HG02610 (cell line): ENCODE results near the gene MAT2B.
"Not testable (repeated sequence)": the region's sequence is repeated elsewhere in the genome, so short reads cannot be mapped to it uniquely, and the experiment has no call there.

Experiments used
- ATAC-seq: cut with Tn5 transposase; IDR thresholded peaks from one replicate; pipeline ENCODE4 v1.9.1; 2021; ENCODE audit warnings: mild to moderate bottlenecking, moderate library complexity; ENCODE audit not compliant: unreplicated experiment

Gene MAT2B

DNA sequence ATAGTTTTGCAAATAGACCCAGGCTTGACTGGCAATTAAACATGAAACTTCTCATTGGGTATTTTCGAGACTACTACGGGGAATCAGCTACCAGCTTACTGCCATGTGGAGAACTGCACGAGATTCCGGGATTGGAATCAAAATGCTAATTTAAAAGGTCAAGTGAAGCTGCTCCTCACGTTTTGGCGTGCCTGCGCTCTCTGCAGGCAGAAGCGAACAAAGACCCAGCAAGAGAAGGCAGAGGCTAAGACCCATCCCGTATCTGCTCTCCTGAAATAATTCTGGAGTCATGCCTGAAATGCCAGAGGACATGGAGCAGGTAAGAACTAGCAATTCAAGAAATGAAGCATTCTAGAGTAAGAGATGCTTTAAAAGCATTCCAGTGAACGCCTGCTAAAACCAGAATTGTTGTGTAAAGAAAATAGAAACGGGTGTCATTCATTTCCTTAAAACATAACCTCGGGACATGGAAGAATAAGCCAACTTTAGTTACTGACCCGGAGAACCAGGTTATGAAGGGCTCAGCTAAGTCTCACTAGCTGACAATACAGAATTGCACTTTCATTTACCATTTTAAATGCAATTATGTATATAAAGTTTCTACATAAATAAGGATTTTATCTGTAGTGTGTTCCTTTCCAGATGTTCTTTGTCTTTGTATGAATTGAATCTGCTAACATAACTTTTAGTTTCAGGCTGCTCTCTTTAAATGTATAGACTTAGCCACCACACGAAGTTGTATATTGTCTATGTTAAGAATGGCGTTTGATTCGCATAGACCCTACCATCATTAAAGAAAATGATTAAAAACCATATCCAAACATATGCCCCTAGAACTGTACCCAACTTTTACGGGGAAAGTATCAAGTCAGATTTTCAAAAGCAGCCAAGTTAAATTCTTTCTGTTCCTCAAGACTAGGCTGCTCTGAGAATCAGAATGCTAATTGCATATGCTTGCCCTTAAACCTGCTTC, 2.0 kb upstream of the MAT2B start:
- no peak for ATAC-seq

DNA sequence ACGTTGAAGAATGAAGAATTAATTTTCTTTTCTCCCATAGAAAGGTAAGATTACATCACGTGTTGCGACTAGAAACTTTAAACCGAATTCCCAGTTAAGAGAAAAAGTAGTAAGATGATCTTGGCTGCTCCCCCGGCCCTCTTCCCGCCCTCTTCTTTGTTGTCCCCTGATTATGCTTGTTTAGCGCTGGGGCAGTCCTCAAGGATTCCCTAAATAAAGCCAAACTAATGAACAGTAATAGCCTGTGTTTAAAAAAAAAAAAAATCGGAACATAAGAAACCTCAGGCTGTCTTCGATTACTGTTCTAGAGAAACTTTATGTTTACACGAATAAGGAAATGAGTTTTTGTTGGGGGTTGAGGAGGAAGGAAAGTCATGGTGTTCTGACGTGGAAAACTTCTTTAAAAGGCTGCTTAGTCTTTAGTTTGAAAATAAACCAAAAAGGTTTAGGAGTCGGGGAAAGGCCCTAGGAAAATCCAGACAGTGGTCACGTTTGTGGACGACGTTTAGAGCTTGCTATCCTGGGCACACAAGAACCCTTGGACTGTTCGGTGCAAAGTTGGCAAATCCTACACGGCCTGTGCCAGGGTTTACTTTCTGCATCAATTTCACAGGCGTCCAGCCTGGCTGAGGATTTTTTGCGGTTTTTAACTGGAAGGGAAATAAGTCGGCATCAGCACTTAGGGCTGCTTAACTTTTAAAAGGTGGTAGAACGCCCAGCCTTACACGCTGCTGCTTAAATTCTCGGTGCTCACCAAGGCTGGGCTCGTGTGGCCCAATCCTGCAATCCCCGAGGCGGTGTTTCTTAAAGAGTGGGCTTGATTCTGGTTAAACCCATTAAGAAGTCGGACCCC, 1.1 kb upstream of the MAT2B start:
- ATAC-seq = no peak

- no peak for ATAC-seq
These were observed 411 bp upstream of the MAT2B start for GRCh38 chr5:163505049-163505367.

DNA sequence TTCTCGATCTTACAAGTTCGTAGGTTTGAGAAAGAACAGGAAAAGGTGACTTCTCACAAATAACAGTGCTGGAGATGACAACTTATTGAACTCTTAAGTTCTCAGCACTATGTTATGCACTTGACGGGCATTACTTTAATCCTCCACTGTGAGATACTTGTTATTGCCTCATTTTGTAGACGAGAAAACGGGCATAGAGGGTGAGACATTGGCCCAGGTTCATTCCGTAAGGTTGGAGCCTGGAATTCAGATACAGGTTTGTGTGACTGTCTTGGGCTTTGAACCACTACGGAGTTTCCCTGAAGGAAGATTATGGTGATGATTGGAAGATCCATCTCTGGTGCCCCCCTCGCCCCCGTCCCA, 657 bp downstream of the MAT2B start:
- ATAC-seq = no peak

- ATAC-seq = no peak
These were observed 1.3 kb downstream of the MAT2B start for GRCh38 chr5:163506726-163507125.

DNA sequence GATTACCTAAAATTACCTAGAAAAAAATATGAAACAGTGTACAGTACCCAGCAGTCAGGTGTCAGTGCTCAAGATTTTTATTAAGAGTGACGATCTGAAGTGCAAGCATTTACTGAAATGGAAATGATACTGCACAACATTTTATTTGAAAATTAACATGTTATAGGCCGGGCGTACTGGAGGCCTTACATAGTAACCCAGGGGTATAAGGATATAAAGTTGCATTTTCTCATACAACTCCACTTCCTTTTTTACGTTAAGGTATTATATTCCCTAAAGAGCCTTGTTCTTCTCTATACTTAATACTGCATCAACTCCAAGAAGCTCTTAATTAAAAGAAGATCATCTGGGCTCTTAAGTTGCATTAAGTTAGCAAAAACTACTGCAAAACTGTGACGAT, 3.3 kb downstream of the MAT2B start:
- ATAC-seq = no peak

DNA sequence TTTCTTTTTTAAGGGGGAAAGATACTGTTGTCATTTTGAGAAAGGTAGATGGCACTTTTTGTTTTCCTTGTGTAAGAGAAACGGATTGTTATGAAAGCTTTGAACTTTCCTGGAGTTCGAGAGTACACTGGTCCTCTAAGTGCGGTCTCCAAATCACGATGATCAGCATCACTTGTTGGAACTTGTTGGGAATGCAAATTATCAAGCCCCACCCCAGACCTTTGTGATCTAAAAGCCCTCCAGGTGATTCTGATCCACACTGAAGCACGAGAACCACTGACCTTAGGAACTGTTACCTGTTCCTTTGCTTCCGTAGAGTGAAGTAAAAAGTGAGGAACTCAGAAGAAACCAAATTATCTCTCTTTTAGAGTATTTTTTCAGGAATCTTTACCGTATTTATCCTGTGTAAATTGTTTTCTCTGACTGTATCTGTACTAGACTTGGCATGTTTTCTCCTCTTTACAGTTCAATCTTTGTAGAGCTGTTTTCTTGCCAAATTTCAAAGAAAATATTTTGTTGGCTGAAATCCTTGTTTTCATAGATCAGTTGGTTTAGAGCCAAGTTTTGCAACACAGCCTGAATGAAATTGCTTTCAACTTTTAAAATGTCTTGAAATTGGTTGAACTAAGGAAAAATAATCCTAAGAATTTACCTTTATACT, 4.0 kb downstream of the MAT2B start:
- no peak for ATAC-seq

DNA sequence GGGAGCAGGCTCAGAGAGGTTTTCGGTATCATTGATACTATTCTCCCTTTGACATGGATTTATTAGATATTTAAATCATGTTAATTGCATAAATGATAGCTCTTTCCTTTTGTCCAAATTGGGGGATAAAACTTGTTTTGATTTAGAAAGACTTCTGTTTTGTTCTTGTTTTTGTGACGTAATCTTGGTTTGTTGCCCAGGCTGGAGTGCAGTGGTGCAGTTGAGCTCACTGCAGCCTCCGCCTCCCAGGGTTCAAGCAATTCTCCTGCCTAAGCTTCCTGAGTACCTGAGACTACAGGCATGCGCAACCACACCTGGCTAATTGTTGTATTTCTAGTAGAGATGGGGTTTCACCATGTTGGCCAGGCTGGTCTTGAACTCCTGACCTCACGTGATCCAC, 7.1 kb downstream of the MAT2B start:
- ATAC-seq = no peak

GRCh38 chr5:163525096-163525495, 19.7 kb downstream of the MAT2B start:
- no peak for ATAC-seq

- ATAC-seq = no peak
These were observed 24.3 kb downstream of the MAT2B start for GRCh38 chr5:163529698-163530097.

DNA sequence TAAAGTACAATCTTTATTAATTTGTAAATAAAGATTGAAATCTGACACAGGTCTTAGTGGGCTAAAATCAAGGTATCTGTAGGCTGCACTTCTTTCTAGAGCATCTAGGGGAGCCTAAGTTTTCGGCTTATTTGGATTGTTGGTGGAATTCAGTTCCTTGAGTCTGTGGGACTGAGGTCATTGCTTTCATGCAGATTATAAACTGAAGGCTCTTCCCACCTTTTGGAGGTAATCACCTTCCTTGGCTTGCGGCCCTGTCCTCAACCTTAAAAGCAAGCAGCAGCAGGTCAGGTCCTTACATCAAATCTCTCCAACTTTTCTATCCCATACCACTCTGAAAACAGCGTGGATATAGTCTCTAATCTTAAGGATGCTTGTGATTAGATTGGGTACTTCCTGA, 25.9 kb downstream of the MAT2B start:
- ATAC-seq = no peak

GRCh38 chr5:163532171-163533084, 27.0 kb downstream of the MAT2B start:
- ATAC-seq = no peak

- ATAC-seq = no peak
These were observed 27.8 kb downstream of the MAT2B start for GRCh38 chr5:163533223-163533622.

DNA sequence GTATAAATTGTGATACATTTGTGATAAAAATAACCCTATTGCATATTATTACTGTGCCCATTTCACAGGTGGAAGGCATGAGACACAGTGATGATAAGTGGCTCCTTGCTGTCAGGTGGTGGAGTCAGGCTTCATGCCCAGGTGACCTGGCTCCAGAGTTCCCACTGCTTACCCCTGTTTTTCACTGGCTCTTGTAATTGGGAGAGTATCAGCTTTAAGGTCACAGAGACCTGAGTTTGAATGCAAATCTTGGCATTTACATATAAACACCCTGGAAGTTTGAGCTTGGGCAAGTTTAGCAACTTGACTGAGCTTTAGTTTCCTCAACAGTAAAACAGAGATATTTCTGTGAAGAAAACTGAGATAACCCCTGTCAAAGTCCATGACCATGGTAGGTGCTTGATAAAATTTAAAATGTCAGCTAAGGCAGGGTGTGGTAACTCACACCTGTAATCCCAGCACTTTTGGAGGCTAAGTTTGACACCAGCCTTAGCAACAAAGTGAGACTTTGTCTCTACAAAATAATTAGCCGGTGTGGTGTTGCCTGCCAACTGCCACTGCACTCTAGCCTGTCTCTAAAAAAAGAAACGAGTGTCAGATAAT, 29.2 kb downstream of the MAT2B start:
- ATAC-seq = no peak

GRCh38 chr5:163535290-163535689, 29.9 kb downstream of the MAT2B start:
- no peak for ATAC-seq

DNA sequence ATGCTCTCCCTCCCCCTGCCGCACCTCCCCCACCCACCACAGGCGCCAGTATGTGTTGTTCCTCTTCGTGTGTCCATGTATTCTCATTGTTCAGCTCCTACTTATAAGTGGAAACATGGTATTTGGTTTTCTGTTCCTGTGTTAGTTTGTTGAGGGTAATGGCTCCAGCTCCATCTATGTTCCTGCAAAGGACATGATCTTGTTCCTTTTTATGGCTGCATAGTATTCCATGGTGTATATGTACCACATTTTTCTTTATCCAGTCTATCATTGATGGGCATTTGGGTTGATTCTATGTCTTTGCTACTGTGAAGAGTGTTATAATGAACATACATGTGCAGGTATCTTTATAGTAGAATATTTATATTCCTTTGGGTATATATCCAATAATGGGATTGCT, 31.0 kb downstream of the MAT2B start:
- ATAC-seq = not testable (repeated sequence)

- no peak for ATAC-seq
These were observed 35.3 kb downstream of the MAT2B start for GRCh38 chr5:163540696-163541095.

GRCh38 chr5:163542771-163543170, 37.4 kb downstream of the MAT2B start:
- no peak for ATAC-seq

DNA sequence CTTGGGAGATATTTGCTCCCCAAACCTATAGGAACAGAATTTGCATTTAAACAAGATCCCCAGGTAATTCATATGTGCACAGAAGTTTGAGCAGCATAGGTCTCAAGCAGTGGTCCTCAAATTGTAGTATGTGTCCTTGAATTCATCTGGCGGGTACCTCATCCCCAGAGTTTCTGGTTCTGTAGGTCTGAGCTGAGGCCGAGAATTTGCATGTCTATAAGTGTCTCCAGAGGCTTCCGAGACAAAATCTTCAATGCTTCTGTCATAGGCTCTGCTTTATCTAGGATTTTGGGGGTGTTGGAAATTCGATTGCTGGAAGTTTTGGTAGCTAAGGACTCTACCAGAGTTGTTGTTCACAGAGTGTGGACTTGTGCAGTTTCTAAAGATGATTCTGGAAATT, 38.6 kb downstream of the MAT2B start:
- ATAC-seq = no peak

DNA sequence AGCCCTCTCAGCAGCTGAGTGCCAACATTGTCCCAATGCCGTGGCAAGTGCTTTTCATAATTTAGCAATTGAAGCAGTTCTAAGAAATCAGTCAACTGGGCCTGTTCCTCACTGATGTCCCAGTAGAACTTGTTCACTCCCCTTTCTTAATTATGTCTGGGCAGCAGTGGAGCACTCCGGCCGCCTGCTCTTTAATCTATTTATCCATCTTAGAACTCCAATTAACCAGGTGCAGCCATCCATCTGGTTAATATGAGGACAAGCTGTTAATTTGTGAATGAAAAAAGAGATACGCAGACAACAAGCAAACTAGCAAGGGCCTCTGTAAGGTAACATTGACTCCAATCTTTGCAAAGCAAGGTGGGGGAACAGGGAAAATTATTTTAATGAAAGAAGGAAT, 39.4 kb downstream of the MAT2B start:
- no peak for ATAC-seq
